ENCODE data around the gene SORCS2. TPM values are rescaled to one million over a fixed set of nuclear protein-coding genes. Genes with fewer than 3 reads are reported as not detected.
A peak's percentile ranks its signal among the peaks of the same experiment; 100 is the strongest.

SORCS2 gene
- total and polyA plus RNA-seq, 12 donors, result 0.25 to 5.4 (median 2.2) TPM

- ATAC-seq, result peak in 4 of 8 donors; percentile 43 to 81 (median 66)
- WGBS, 2 donors, result 62 to 67% methylated on average over 5 of the region's 5 CpGs
- H3K36me3 ChIP-seq, result no peaks in the 10 kb centered on the region
- H3K9me3 ChIP-seq, result no peaks in the 10 kb centered on the region
- peak in 1 of 2 donors; percentile 16 for DNase-seq
- H3K4me1 ChIP-seq, result peaks cover 0 to 5% (median 0%) of the 10 kb centered on the region in 9 donors
- no peaks in the 10 kb centered on the region for H3K27me3 ChIP-seq
- intact Hi-C loops (cut with DNase I), result no loop called here
- no peak overlapping the region for H3K27ac ChIP-seq
- H3K4me3 ChIP-seq, result no peak overlapping the region
- TF ChIP-seq CTCF (IDR thresholded peaks at IDR 0.05), result no peak
These were observed 371.9 kb downstream of the SORCS2 start for GRCh38 chr4:7564242-7564641.

GRCh38 chr4:7565483-7565882 is 373.1 kb downstream of the SORCS2 start:
- no peak overlapping the region for H3K4me3 ChIP-seq
- H3K4me1 ChIP-seq, result peaks cover 0 to 5% (median 0%) of the 10 kb centered on the region in 9 donors
- no peak for TF ChIP-seq CTCF (IDR thresholded peaks at IDR 0.05)
- DNase-seq, result no peak
- H3K36me3 ChIP-seq, result no peaks in the 10 kb centered on the region
- no peaks in the 10 kb centered on the region for H3K9me3 ChIP-seq
- intact Hi-C loops (cut with DNase I), result no loop called here
- H3K27me3 ChIP-seq, result peaks cover 0 to 4% (median 0%) of the 10 kb centered on the region in 7 donors
- WGBS, 2 donors, result 89 to 91% methylated on average over 4 of the region's 4 CpGs
- no peak for ATAC-seq
- H3K27ac ChIP-seq, result no peak overlapping the region

- Histone ChIP-seq H3K4me3 (no peak overlapping the region), H3K4me1 (no peaks in the 10 kb centered on the region), H3K9me3 (peaks cover 0 to 14% (median 0%) of the 10 kb centered on the region in 11 donors), H3K27me3 (peaks cover 0 to 4% (median 0%) of the 10 kb centered on the region in 7 donors), H3K27ac (no peak overlapping the region), H3K36me3 (no peaks in the 10 kb centered on the region)
- ATAC-seq, result no peak
- intact Hi-C loops (cut with DNase I), result no loop called here
- WGBS, 2 donors, result 78 to 83% methylated on average over 25 of the region's 25 CpGs
- DNase-seq, result no peak
- TF ChIP-seq CTCF (IDR thresholded peaks at IDR 0.05), result no peak
These were observed 377.8 kb downstream of the SORCS2 start for GRCh38 chr4:7569810-7570783.

GRCh38 chr4:7571001-7571400 is 378.7 kb downstream of the SORCS2 start:
- H3K4me1 ChIP-seq, result no peaks in the 10 kb centered on the region
- H3K9me3 ChIP-seq, result peaks cover 0 to 23% (median 7%) of the 10 kb centered on the region in 11 donors
- intact Hi-C loops (cut with DNase I), result no loop called here
- H3K4me3 ChIP-seq, result no peak overlapping the region
- H3K27ac ChIP-seq, result no peak overlapping the region
- no peak for TF ChIP-seq CTCF (IDR thresholded peaks at IDR 0.05)
- H3K27me3 ChIP-seq, result peaks cover 0 to 4% (median 0%) of the 10 kb centered on the region in 7 donors
- no peak for DNase-seq
- WGBS, 2 donors, result 77 to 80% methylated on average over 6 of the region's 6 CpGs
- no peaks in the 10 kb centered on the region for H3K36me3 ChIP-seq
- ATAC-seq, result no peak
